IMR-90 (cell line): Measurements from ENCODE around the gene OTOGL.

Experiments used
- CHD1 ChIP-seq: IDR thresholded peaks from 2 replicates; pipeline ENCODE4 v1.6.1; 2012; ENCODE audit warnings: low read depth, low read length, improper control_type of control experiment
- POLR2A ChIP-seq: IDR thresholded peaks from 2 replicates; pipeline ENCODE4 v1.6.1; 2012; ENCODE audit warnings: mild to moderate bottlenecking, low read depth, low read length
- RAD21 ChIP-seq: IDR thresholded peaks from 2 replicates; pipeline ENCODE4 v1.6.1; 2012; ENCODE audit warnings: low read length, improper control_type of control experiment
- RCOR1 ChIP-seq: IDR thresholded peaks from 2 replicates; pipeline ENCODE4 v1.6.1; 2012; ENCODE audit warnings: mild to moderate bottlenecking, low read length, improper control_type of control experiment; ENCODE audit not compliant: insufficient replicate concordance
- RFX5 ChIP-seq: IDR thresholded peaks from 2 replicates; pipeline ENCODE4 v1.8.0; 2012; ENCODE audit warnings: low read depth, mild to moderate bottlenecking, low read length, moderate library complexity
- SMC3 ChIP-seq: fragments of 150-350 bp; IDR thresholded peaks from 2 replicates; pipeline ENCODE4 v1.6.1; 2016; ENCODE audit warnings: low read depth, mild to moderate bottlenecking, antibody characterized with exemption, low read length, moderate library complexity
- TF ChIP-seq, protein P1 (sequence below): conservative IDR thresholded peaks from 2 replicates; pipeline ENCODE4 v1.5.1; 2012; ENCODE audit warnings: mild to moderate bottlenecking, low read depth, low read length, improper control_type of control experiment

DNA sequence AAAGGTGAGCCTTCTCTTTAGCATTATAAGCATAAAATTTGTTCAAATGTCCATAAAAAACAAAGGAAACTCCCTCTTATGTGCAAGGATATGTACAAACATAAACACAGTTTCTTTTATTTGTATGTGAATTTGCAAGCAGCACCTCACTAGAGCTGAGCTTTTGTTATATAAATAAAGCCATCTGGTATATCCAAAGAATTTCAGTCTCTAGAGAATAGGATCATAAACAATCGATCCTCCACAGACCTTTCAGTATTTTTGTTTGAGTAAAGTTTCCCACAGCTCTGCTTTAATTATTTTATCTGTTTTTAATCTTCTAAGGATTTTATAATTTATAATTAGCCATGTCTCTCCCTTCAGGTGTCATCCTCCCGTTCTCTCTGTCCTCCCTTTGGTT lies 89.2 kb downstream of the OTOGL start:
- no peak for TF ChIP-seq RAD21
- TF ChIP-seq POLR2A: no peak
- TF ChIP-seq, protein P1, sequence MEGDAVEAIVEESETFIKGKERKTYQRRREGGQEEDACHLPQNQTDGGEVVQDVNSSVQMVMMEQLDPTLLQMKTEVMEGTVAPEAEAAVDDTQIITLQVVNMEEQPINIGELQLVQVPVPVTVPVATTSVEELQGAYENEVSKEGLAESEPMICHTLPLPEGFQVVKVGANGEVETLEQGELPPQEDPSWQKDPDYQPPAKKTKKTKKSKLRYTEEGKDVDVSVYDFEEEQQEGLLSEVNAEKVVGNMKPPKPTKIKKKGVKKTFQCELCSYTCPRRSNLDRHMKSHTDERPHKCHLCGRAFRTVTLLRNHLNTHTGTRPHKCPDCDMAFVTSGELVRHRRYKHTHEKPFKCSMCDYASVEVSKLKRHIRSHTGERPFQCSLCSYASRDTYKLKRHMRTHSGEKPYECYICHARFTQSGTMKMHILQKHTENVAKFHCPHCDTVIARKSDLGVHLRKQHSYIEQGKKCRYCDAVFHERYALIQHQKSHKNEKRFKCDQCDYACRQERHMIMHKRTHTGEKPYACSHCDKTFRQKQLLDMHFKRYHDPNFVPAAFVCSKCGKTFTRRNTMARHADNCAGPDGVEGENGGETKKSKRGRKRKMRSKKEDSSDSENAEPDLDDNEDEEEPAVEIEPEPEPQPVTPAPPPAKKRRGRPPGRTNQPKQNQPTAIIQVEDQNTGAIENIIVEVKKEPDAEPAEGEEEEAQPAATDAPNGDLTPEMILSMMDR: no peak
- no peak for TF ChIP-seq RCOR1
- TF ChIP-seq SMC3: no peak
- no peak for TF ChIP-seq CHD1
- TF ChIP-seq RFX5: no peak
